Measurements from ENCODE around the gene SUDS3. TPM values are rescaled to one million over a fixed set of nuclear protein-coding genes. Genes with fewer than 3 reads are reported as not detected.
"Not testable (repeated sequence)": the region's sequence is repeated elsewhere in the genome, so short reads cannot be mapped to it uniquely, and the experiment has no call there.

Gene SUDS3
- total RNA-seq, 1 donor from 2014 or later = 33.7 TPM

DNA sequence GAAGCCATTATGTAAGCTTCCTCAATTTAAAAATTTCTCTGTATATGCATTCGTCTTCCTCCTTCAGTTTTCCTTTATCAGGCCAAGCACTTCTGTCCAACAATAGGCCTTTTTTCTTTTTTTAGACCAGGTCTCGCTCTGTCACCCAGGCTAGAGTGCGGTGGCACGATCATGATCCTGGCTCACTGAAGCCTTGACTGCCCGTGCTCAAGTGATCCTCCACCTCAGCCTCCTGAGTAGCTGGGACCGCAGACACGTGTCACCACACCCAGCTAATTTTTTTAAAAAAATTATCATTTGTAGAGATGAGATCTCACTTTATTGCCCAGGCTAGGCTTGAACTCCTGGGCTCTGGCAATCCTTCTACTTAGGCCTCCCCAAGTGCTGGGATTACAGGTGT, 29.5 kb upstream of the SUDS3 start:
- CTCF ChIA-PET = interaction anchor here (1.7 to 3.4 kb wide), 2 partner anchors 10 to 29 kb away, joined by 4 to 13 read pairs; partner anchors contain the start of gene SUDS3
- Mint-ChIP-seq H3K27ac (peak overlapping the region; percentile 91), H3K4me1 (peaks cover 55% of the 10 kb centered on the region), H3K9me3 (no peaks in the 10 kb centered on the region), H3K4me3 (peak overlapping the region; percentile 73), H3K36me3 (ENCODE audit: low read depth) (peaks cover 7% of the 10 kb centered on the region), H3K27me3 (no peaks in the 10 kb centered on the region)
- POLR2A ChIA-PET = interaction anchor here (0.9 to 4.2 kb wide), 6 partner anchors 11 to 473 kb away, joined by 3 to 42 read pairs (median 5); partner anchors contain the start of genes SUDS3 and TAOK3
- TF ChIP-seq, protein P1, sequence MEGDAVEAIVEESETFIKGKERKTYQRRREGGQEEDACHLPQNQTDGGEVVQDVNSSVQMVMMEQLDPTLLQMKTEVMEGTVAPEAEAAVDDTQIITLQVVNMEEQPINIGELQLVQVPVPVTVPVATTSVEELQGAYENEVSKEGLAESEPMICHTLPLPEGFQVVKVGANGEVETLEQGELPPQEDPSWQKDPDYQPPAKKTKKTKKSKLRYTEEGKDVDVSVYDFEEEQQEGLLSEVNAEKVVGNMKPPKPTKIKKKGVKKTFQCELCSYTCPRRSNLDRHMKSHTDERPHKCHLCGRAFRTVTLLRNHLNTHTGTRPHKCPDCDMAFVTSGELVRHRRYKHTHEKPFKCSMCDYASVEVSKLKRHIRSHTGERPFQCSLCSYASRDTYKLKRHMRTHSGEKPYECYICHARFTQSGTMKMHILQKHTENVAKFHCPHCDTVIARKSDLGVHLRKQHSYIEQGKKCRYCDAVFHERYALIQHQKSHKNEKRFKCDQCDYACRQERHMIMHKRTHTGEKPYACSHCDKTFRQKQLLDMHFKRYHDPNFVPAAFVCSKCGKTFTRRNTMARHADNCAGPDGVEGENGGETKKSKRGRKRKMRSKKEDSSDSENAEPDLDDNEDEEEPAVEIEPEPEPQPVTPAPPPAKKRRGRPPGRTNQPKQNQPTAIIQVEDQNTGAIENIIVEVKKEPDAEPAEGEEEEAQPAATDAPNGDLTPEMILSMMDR (IDR thresholded peaks at IDR 0.05) = no peak
- ATAC-seq (ENCODE audit: low read depth) (peak; percentile 92), DNase-seq (peak; percentile 24)
- intact Hi-C loops (cut with micrococcal nuclease) = loop anchor here (1.0 to 2.0 kb wide), 2 partner anchors 10 to 16 kb away; no protein-coding TSS in a partner anchor

DNA sequence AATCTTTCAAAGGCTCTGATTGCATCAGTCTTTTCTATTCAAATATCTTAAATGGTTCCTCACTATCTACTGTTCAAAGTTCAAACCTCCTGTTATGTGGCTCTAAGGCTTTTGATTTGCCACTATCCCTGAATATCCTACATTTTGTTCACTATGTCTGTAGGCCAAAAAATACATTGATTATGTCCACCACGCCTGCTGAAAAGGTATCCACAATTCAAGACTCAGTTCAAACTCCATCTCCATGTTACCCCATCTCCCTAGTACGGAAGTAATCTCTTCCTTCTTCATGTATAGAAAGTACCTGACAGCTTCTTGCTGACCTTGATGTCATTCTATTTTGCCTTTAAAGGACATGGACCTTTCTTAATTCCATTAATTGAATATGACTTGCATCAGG, 28.4 kb upstream of the SUDS3 start:
- no peak for ATAC-seq (ENCODE audit: low read depth)
- peak overlapping the region; percentile 91 for H3K27ac Mint-ChIP-seq
- DNase-seq = no peak
- CTCF ChIA-PET = interaction anchor here (1.7 to 3.4 kb wide), 2 partner anchors 9 to 28 kb away, joined by 4 to 13 read pairs; partner anchors contain the start of gene SUDS3
- H3K9me3 Mint-ChIP-seq = no peaks in the 10 kb centered on the region
- TF ChIP-seq, protein P1 (IDR thresholded peaks at IDR 0.05) = no peak
- intact Hi-C loops (cut with micrococcal nuclease) = loop anchor here (1.0 to 2.0 kb wide), 2 partner anchors 9 to 17 kb away; no protein-coding TSS in a partner anchor
- no peak overlapping the region for H3K4me3 Mint-ChIP-seq
- H3K36me3 Mint-ChIP-seq (ENCODE audit: low read depth) = peaks cover 7% of the 10 kb centered on the region
- H3K4me1 Mint-ChIP-seq = peaks cover 50% of the 10 kb centered on the region
- POLR2A ChIA-PET = interaction anchor here (4.2 kb wide), 1 partner anchor 10 kb away, joined by 42 read pairs; no protein-coding TSS in a partner anchor
- H3K27me3 Mint-ChIP-seq = no peaks in the 10 kb centered on the region

DNA sequence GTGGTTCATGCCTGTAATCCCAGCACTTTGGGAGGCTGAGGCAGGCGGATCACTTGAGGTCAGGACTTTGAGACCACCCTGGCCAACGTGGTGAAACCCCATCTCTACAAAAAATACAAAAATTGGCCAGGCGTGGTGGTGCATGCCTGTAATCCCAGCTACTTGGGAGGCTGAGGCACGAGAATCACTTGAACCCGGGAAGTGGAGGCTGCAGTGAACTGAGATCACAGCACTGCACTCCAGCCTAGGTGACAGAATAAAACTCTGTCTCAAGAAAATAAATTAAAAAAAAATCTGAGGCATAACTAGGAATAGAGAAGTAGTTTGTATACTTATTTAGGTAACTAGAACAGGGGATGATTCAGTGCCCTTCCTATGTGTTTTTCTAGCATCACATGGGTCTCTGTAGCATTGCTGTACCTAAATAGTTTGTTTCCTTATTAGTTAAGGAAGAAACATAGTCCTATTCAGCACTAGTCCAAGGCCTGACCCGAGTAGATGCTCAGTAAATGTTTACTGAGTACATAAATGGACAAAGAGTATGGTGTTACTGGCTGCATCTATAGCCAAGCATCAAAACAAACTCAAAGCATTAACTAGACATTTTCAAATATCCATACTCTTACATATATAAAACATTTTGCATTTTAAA, 25.3 kb upstream of the SUDS3 start:
- DNase-seq = no peak
- TF ChIP-seq, protein P1 (IDR thresholded peaks at IDR 0.05) = no peak
- Mint-ChIP-seq H3K36me3 (ENCODE audit: low read depth) (peaks cover 26% of the 10 kb centered on the region), H3K27me3 (no peaks in the 10 kb centered on the region), H3K4me3 (no peak overlapping the region), H3K9me3 (peaks cover 4% of the 10 kb centered on the region), H3K4me1 (peaks cover 54% of the 10 kb centered on the region), H3K27ac (no peak overlapping the region)
- POLR2A ChIA-PET = interaction anchor here (0.6 kb wide), 1 partner anchor 214 kb away, joined by 3 read pairs; no protein-coding TSS in a partner anchor
- intact Hi-C loops (cut with micrococcal nuclease) = no loop called here
- CTCF ChIA-PET = no interaction called here
- no peak for ATAC-seq (ENCODE audit: low read depth)

DNA sequence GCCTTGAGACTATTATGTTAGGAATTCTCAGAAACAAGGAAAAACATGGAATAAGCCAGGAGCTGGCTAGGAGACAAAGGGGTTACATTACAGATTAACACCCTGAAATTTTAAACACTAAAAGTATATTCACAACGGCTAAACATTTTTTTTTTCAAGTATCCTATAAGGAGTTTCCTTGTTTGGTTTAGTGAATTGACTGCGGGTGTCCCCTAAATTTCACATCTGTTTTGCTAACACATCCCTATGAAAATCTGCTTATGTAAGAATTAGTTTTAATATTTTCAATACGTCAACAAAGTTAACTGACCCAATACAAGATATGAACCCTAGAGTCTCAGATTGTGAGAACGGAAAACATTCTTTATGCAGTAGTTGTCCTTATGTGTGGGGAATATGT, 22.6 kb upstream of the SUDS3 start:
- Mint-ChIP-seq H3K27me3 (no peaks in the 10 kb centered on the region), H3K9me3 (peaks cover 4% of the 10 kb centered on the region), H3K4me3 (no peak overlapping the region), H3K27ac (no peak overlapping the region), H3K36me3 (ENCODE audit: low read depth) (peaks cover 24% of the 10 kb centered on the region), H3K4me1 (peaks cover 60% of the 10 kb centered on the region)
- ChIA-PET POLR2A (interaction anchor here (1.1 kb wide), 1 partner anchor 17 kb away, joined by 3 read pairs; no protein-coding TSS in a partner anchor), CTCF (interaction anchor here (0.6 to 1.0 kb wide), 2 partner anchors 8 to 22 kb away, joined by 3 to 4 read pairs; partner anchors contain the start of gene SUDS3)
- intact Hi-C loops (cut with micrococcal nuclease) = no loop called here
- TF ChIP-seq, protein P1 (IDR thresholded peaks at IDR 0.05) = no peak
- ATAC-seq (ENCODE audit: low read depth) (no peak), DNase-seq (no peak)

DNA sequence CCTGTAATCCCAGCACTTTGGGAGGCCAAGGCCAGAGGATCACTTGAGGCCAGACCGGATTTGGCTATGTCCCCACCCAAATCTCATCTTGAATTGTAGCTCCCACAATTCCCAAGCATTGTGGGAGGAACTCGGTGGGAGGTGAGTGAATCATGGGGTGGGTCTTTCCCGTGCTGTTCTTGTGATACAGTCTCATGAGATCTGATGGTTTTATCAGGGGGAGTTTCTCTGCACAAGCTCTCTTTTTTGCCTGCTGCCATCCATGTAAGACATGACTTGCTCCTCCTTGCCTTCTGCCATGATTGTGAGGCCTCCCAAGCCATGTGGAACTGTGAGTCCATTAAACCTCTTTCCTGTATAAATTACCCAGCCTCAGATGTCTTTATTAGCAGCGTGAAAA, 21.9 kb upstream of the SUDS3 start:
- DNase-seq; H3K27me3 Mint-ChIP-seq; H3K9me3 Mint-ChIP-seq; ATAC-seq (ENCODE audit: low read depth); H3K4me3 Mint-ChIP-seq; intact Hi-C loops (cut with micrococcal nuclease): not testable (repeated sequence)
- Mint-ChIP-seq H3K36me3 (ENCODE audit: low read depth) (peaks cover 23% of the 10 kb centered on the region), H3K27ac (peak overlapping the region; percentile 53), H3K4me1 (peaks cover 62% of the 10 kb centered on the region)
- ChIA-PET POLR2A (interaction anchor here (1.0 to 5.6 kb wide), 3 partner anchors 7 to 22 kb away, joined by 4 to 42 read pairs (median 8); partner anchors contain the start of gene SUDS3), CTCF (interaction anchor here (1.0 to 2.2 kb wide), 2 partner anchors 8 to 21 kb away, joined by 3 to 7 read pairs; partner anchors contain the start of gene SUDS3)

Measured in activated B cell treated with CpG ODN at 0.5 μM for 24 hours (primary cell).